Activated CD4-positive, alpha-beta T cell treated with anti-CD3 and anti-CD28 coated beads for 4 hours (primary cell): ENCODE results near the gene CORO1C.
"Not testable (repeated sequence)": the region's sequence is repeated elsewhere in the genome, so short reads cannot be mapped to it uniquely, and the experiment has no call there.

Experiments
- DNase-seq, 2 donors: peaks; one replicate each; pipeline ENCODE4 v3.0.0-alpha.2; 2020

Gene CORO1C

DNA sequence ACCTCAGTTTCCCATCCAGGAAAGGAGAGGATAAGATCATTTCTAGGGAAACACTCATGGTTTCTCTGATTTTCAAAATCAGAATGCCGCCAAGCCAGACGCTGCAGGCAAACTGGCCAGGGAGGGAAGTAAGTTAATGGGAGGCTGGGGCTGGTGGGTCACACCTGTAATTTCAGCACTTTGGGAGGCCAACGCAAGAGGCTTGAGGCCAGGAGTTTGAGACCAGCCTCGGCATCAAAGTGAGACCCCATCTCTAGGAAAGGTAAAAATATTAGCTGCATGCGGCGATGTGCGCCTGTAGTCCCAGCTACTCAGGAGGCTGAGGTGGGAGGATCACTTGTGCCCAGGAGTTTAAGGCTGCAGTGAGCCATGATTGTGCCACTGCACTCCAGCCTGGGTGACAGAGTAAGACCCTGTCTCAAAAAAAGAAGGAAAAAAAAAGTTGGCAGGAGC lies 98.2 kb downstream of the CORO1C start:
- DNase-seq = no peak

- DNase-seq = not testable (repeated sequence)
Measured at GRCh38 chr12:108631261-108631660, 100.1 kb downstream of the CORO1C start.

- DNase-seq = peak in 1 of 2 donors; percentile 15
Measured at GRCh38 chr12:108630481-108631207, 100.7 kb downstream of the CORO1C start.

DNA sequence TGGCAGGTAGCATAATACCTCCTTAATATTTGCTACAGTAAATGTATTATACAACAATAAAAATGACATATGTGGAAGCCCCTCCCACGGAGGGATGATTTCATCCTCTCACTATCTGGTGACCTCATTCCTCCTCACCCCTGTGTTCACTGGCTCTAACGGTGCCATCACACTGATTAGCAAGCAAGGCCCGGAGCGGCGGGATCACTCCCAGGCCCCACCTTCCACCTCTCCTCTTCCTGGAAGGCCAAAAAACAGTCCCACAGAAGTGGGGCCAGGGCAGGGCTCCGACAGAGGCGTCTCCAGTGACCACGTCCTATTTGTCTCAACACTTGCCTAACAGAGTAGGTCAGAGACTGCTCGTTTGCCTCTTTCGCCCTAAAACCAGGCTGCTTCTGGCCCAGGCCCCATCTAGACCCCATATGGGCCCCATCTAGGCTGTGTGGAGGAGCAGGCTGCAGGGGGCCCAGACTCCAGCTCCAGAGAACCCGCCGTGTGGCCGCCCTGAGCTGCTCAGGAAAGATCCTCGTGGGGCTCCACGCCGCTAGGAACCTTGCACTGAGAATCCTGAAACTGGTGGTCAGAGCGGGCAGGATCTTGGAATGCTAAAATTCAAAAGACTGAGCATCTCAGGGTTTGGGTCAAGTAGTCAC lies 101.4 kb downstream of the CORO1C start:
- peak; percentile 63 to 64 for DNase-seq

DNA sequence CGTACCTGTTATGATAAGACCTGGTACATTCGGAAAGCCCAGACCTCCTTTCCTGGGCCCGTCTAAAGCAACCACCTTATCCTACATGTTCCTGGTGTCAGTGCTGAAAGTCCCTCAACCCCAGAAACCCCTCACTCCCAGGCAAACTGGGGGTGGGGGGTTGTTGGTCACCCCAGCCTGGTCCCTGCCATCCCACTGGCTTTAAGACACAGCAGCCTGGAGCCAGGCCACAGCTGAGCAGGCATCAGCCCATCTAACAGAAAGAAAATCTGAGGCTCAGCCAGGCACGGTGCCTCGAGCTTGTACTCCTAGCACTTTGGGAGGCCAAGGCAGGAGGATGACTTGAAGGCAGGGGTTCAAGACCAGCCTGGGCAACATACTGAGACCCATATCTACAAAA lies 102.2 kb downstream of the CORO1C start:
- no peak for DNase-seq

DNA sequence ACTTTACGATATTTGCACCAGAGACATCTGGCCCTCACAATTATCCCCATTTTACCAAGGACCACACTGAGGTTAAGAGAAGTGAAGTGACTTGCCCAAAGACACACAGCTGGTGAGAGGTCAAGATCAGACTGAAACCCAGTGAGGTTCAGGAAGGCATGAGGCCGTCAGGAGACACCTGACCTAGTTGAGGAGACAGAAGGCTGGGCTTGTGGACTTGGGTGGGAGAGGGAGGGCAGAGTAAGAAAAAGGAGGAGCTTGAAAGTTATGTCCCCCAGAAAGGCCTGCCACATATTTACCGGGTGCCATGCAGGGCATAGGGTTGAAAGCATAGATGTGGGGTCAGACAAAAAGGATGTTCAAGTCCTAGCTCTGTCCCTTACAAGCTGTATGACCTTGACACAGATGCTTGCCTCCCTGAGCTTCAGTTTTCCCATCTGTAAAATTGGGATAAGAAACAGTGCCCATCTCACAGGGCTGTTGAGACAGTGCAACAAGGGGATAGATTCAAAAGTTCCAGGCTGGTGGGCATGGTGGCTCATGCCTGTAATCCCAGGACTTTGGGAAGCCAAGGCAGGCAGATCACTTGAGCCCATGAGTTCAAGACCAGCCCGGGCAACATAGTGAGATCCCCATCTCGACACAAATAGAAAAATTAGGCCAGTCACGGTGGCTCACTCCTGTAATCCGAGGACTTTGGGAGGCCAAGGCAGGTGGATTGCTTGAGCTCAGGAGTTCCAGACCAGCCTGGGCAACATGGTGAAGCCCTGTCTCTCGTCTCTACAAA lies 104.0 kb downstream of the CORO1C start:
- DNase-seq = no peak

DNA sequence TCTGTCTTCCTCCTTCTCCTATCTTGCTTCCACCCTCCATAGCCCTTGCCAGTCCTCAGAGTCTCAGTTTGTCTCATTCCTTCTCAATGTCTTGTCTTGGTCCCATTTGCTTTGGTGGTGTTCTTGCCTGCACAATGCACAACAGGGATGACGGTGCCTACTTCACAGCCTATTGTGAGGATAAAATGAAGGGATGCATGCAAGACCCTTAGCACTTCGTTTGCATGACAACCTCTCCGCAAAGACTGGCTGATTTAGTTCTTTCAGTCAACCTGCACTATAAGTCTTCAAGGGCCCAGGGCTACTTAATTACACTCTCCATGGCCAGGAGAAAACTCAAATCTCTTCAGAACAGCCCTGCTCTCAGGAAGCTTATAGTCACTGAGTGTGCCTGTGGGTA lies 106.1 kb downstream of the CORO1C start:
- no peak for DNase-seq

DNA sequence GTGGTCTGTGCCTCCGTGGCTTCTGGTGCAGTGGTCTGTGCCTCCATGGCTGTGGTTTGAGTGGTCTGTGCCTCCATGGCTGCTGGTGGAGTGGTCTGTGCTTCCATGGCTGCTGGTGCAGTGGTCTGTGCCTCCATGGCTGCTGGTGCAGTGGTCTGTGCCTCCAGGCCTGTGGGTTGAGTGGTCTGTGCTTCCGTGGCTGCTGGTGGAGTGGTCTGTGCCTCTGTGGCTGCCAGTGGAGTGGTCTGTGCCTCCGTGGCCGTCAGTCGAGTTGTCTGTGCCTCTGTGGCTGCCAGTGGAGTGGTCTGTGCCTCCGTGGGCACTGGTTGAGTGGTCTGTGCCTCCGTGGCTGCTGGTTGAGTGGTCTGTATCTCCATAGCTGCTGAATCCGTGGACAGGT lies 107.7 kb downstream of the CORO1C start:
- no peak for DNase-seq

GRCh38 chr12:108622921-108623514 lies 108.3 kb downstream of the CORO1C start:
- DNase-seq = no peak

- no peak for DNase-seq
Measured at GRCh38 chr12:108622421-108622820, 108.9 kb downstream of the CORO1C start.

- DNase-seq = no peak
Measured at GRCh38 chr12:108621161-108621560, 110.2 kb downstream of the CORO1C start.

GRCh38 chr12:108620236-108620879 lies 111.0 kb downstream of the CORO1C start:
- DNase-seq = no peak

DNA sequence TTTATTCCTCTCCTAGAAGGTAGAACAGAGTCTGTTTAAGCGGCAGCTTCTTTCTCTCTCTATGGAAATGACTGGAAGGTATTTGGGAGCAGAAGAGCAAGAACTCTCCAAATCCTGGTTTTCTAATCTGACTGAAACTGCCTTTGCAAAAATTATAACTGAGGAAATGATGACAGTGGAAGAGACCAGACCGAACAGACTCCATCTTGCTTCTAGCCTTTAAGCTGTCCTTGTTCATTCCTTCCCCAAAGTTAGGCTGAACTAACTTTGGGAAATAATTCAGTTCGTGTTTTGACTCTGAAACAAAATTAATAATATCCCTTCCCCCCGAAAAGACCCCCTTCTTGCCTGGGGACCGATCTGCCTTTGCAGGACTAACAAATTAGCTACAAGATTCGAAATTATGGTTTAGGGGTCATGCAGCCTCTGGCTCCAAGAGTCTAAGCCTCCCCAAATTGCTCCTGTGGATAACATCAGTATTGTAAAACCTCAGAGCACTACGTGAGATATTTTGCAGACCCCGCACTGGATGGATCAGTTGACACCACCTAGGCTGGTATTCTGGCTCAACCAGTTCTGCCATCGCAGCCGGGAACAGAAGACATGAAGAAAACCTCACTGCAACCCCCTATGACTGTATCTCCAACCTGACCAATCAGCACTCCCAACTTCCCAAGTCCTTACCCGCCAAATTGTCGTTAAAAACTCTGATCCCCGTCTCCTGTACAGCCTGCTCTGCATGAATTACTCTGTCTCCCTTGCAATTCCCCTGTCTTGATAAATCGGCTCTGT lies 111.8 kb downstream of the CORO1C start:
- no peak for DNase-seq

- DNase-seq = not testable (repeated sequence)
Measured at GRCh38 chr12:108618953-108619274, 112.4 kb downstream of the CORO1C start.

DNA sequence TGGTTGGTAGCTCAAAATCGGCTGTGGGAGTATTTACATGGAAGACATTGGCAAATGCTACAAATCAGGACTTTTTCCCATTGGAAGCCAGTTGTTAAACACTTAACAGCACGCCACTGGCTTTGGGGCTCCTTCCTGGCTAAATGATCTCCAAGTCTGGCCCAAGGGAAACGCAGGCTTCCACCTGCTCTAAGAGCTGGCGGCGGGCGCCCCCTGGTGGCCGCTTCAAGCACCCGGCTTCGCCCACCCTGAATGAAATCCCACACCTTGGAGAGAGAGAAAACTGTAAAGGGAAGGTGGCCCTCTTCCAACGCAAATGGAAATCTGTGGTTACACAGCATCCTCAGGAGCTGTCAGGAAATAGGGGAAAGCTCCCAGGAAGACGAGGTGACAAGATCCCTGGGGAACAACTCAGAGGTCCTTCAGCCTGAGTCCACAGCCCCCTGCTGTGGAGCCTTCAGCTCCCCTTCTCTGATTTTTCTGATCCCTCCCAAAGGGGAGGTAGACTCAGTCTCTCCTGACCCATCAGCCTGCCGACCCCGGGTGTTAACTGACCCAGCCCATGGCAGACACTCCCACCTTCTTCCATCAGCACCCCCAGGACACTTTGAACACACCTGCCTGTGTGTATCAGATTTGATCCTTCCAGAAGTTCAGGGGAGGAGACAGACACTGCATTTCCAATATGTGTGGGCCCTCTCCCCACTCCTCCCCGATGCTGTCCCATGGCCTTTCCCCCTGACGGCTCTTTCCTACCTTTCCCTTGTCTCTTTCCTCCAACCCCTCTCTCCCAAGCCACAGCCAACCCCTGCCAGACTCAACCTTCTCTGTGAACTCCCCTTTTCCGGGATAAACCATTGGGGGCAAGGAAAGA lies 113.0 kb downstream of the CORO1C start:
- DNase-seq = peak; percentile 75 to 78

GRCh38 chr12:108616941-108617858 lies 114.1 kb downstream of the CORO1C start:
- DNase-seq = peak; percentile 77 to 80

- DNase-seq = no peak
Measured at GRCh38 chr12:108616359-108616758, 115.0 kb downstream of the CORO1C start.

DNA sequence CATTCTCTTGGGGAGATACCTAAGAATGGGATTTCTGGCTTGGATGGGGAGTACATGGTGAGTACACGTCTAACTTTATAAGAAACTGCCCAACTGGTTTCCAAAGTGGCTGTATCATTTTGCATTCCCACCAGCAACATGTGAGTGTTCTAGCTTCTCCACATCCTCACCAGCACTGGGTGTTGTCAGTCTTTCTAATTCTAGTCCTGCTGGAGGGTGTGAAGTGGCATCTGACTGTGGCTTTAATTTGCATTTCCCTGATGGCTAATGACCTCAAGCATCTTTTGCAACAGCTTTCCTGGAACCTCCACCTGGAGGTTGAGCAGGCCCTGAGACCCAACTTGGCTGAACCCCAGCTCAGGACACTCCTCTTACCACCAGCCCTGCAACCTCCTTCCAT lies 115.4 kb downstream of the CORO1C start:
- DNase-seq = no peak

- no peak for DNase-seq
Measured at GRCh38 chr12:108614639-108615038, 116.7 kb downstream of the CORO1C start.

GRCh38 chr12:108614041-108614440 lies 117.3 kb downstream of the CORO1C start:
- no peak for DNase-seq
